SKM-1 (cell line): ENCODE results near the gene RGS7.
"Not testable (repeated sequence)": the region's sequence is repeated elsewhere in the genome, so short reads cannot be mapped to it uniquely, and the experiment has no call there.

Experiments used
- DNase-seq: peaks from one replicate; lab custom pipeline; 2025; ENCODE audit not compliant: unreplicated experiment; lab: John Stamatoyannopoulos, UW

Gene RGS7

DNA sequence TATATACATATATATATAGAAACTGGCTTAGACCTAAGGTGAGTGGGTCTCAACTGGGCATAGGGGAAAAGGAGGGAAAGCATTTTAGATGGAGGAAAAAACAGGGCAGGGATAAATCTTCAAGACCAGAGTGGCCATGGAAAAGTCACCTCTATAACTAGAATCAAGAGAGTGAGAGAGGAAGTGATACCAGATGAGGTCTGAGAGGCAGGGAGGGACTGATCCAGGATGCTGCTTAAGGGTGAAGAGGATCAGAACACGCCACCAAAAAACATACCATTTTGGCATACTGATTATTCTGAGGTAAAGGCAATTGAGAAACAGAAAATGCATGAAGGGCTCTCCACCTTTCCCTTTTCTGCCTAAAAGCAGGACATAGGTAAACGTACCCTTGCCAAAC, 268.9 kb downstream of the RGS7 start:
- not testable (repeated sequence) for DNase-seq

DNA sequence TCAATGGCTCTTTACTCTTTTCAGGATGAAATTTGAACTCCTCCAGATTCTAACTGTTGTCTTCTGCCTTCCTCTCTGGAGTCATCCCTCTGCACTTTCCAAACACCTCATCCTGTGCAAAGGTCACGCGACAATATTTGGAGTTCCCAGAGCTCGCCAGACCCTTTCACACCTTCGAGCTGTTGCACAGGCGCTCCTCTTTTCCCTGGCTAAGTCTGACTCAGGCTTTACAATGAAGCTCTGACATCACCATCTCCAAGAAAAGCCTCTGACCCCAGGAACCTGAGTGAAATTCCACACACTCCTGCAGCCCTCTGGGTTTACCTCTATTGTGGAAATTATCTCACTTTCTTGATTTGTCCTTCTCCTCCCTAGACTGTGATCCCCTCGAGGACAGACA, 270.3 kb downstream of the RGS7 start:
- DNase-seq, result no peak

DNA sequence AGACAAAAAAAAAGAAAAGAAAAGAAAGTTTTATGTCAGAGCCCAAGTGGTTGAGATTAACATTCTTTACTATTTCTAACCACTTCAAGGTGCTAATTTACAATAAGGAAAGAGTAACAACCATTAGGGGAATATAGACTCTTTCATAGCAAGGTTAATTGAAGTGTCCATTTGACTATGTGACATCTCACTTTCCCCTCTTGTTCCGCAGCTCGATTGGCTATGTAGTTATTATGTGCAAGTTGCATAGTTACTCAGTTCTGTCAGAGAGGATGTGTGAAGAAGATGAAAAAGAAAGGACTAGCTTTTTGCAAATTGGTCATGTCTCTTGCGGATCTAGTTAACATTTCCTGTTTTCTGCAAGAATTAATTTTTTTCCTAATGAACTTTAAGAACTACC, 273.7 kb downstream of the RGS7 start:
- DNase-seq, result no peak

DNA sequence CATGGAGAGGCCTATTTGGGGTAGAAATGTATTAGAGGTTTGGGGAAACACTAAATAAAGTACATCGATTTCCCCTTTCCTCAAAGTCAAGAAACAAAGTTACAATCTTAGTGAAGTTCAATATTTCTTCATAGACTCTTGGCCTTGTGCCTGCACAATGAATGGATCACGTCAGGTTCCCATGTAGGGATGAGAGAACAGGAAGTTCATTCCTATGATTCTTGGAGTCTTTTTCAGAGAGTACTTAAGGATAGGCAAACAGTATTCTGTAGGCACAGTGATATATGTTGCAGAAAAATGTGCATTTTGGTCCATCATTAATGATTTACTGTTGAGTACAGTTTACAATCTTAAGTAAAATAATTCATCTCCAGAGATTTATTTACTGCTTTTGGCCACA, 275.5 kb downstream of the RGS7 start:
- DNase-seq, result no peak

DNA sequence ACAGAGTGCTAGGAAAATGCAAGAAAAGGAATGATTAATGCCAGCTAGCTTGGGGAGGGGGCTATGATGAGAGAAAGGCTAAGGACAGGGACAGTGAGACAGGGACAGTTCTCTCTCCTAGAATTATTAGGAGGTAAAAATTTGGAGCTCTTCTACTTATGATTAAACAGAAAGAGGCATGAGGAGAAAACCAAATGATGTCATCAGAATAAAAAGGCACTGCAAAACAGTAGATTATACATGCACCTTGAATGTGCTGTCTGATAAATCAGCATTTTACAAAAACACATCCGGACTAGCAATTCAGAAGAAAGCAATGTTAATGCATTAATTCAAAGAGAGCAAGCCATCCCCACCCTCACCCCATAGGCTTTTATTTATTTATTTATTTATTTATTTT, 277.5 kb downstream of the RGS7 start:
- no peak for DNase-seq

GRCh38 chr1:241079047-241079446, 278.0 kb downstream of the RGS7 start:
- no peak for DNase-seq

DNA sequence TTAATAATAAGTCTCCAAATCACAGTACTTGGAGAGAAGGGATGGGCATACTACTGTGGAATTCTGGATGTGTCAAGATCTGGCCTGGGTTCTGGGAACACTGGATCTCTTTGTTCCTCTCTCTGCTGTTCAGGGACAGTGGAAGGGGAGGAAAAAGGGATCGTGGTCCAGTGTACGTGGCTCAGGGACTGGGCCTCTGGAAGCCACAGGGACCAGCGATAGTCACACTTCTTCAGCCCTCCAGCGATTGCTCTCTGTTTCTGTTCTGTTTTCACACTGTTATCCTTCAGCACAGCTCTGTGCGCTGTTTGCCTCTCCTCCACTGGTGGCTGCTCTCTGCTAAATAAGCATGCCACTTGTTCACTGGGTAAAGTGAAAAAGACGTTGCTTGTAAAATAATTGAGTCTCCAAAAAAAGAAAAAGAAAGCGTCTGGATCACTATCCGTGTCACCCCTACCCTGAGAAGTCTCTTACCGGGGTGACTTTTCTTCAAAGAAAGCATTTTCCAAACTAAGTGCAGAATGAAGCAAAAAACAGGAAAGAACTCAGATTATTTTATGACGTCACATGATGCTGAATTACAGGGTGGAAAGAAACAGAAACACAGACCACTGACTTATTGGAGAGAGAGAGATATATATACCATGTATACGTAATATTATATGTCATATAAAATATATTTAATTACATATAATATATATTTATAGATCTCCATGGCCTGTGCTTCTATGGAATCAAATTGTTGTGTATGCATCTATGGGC, 279.4 kb downstream of the RGS7 start:
- DNase-seq, result no peak

GRCh38 chr1:241074507-241074906, 282.5 kb downstream of the RGS7 start:
- no peak for DNase-seq

DNA sequence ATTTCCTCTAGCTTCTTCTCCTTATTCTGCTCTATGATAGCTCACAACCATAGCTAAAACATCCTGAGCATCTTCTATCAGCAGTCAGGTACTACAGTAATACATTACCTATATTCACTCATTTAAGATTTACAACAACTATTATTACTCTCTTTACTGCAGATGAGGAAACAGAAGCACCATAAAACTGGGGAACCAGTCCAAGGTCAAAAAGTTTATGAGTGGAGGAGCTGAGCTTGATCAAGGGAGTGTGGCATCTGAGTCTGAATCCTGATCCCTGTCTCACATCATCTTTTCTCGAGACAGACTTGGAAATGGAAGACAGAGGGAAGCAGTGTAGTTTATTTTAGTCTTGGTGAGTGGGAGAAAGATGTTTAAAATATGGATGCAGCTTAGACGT, 288.6 kb downstream of the RGS7 start:
- DNase-seq, result no peak

DNA sequence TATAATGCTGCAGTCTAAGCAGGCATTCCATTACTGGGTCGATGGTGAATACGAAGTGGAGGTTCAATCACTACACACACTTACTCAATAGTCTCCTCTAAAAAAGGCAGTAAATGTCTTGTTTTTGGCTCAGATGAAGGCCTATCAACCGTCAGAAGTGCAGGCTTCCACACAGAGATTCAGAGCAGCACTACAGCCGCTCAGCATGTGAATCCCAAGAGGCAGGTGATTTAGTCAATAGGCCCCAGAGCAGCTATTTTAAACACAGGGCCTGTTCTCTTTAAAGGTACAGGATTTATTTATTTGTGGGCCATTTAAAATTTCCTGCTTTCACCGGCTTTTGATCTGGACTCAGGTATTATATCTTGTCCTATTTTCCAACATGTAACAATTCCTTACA, 293.7 kb downstream of the RGS7 start:
- no peak for DNase-seq

GRCh38 chr1:241061062-241061461, 295.9 kb downstream of the RGS7 start:
- DNase-seq, result no peak

DNA sequence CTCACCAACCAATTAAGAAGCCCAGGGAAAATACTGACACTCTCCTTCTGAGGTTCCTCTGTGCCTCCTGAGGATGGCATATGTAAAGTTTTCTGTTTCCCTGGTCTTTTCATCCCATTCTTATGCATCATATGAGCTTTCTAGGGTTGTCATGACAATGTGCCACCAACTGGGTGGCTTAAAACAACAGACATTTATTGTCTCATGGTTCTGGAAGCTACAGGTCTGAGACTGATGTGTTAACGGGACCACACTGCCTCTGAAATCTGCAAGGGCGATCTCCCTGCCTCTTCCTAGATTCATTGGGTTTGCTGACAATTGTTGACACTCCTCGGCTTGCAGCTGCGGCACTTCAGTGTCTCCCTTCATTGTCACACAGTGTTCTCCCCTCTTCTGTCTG, 308.4 kb downstream of the RGS7 start:
- DNase-seq, result no peak

- no peak for DNase-seq
These were observed 311.3 kb downstream of the RGS7 start for GRCh38 chr1:241045659-241046058.

- DNase-seq, result no peak
These were observed 322.6 kb downstream of the RGS7 start for GRCh38 chr1:241034203-241034936.

DNA sequence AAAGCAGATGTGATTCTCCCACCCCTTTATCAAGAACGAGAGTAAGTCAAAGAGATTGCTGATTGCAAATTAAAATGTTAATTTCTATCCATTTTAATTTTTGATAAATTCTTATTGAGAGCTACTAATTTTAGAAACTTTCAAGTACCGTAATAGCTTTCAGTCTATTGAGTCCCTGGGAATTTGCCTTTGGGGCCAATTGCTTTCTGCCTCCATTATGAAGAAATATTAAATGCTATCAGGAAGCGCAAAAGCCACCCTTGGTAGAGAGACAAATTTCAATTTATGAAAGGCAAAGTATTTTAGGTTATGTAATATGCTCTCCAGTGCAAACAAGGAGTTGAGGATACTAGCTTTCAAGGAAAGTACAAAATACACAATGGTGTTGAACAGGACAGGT, 332.2 kb downstream of the RGS7 start:
- no peak for DNase-seq

DNA sequence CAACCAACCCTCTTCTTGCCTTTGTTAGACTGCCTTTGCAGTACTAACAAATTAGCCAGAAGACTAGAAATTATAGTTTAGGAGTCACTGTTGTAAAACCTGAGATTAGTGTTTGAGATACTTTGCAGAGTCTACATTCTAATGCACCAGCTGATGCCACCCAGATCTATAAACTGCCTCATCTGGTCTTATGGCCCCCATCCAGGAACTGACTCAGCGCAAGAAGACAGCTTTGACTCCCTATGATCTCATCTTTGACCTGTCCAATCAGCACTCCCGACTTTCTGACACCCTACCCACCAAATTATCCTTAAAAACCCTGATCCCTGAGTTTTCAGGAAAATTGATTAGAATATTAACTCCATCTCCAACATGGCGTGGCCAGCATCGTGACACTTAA, 334.6 kb downstream of the RGS7 start:
- DNase-seq, result no peak

DNA sequence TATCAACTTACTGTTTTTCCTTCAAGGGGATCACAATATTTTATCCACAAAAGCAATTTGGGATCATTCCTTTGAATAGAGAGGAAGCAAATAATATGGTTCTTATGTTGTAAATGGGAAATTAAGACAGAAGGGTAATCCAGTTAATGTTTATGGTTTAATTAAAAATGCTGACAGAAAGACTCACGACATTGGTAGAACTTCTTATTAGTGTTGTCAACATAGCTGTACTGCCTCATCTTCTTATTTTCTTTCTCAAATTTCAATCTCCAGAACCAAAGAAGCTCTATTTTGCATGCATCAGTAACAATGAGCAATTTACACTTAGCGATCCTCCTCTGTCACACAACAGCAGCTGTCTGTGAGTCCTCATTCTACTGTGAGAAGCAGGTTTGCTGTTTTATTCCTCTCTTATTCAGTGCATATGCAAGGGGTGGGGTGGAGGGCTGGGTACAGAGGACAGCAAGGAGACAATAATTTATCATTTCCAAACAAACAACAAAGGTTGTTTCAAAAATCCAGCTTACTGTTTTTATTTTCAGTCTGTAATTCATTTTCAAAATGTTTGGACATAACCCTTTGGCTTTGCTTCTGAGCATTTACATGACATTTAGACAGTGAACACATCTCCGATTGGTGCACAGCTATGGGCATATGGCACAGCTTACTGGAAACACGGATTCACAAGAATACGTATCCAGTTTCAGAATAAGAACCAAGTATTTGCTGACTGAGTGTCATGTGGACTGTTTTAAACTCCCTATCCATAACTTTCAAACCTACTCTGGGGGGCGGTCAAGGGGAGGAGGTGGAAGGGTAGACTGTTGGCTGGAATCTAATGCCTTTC, 335.9 kb downstream of the RGS7 start:
- no peak for DNase-seq

- DNase-seq, result no peak
These were observed 344.2 kb downstream of the RGS7 start for GRCh38 chr1:241012708-241013340.

GRCh38 chr1:241007668-241008067, 349.3 kb downstream of the RGS7 start:
- DNase-seq, result no peak

GRCh38 chr1:240999826-241000225, 357.2 kb downstream of the RGS7 start:
- DNase-seq, result no peak

DNA sequence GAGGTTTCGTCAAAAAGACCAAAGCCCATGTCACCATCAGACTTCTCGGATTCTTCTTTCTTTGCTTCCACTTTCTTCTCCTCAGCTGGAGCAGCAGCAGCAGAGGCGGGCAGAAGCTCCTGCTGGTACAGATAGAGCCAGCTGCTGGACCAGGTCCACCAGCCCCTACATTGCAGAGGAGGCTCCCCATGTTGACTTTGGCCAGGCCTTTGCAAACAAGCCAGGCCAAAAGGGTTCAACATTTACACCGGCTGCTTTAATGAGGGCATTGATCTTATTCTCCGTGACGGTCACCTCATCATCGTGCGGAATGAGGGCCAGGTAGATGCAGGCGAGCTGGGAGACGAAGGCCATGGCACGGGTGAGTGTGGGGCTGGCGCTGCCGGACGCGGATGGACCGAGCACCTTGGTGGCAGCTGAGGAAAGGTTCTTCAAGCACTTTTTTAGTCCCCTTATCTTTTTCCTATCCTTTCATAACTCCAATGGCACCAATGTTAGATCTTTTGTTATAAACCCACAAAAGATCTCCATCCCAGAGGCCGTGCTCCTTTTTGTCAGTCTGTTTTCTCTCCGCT, 358.5 kb downstream of the RGS7 start:
- DNase-seq, result no peak
